ENCODE measurements around the gene SCO1.
"Not testable (repeated sequence)": the region's sequence is repeated elsewhere in the genome, so short reads cannot be mapped to it uniquely, and the experiment has no call there.

The SCO1 gene

GRCh38 chr17:10725262-10725661 lies 27.9 kb upstream of the SCO1 start:
- no peak for DNase-seq

DNA sequence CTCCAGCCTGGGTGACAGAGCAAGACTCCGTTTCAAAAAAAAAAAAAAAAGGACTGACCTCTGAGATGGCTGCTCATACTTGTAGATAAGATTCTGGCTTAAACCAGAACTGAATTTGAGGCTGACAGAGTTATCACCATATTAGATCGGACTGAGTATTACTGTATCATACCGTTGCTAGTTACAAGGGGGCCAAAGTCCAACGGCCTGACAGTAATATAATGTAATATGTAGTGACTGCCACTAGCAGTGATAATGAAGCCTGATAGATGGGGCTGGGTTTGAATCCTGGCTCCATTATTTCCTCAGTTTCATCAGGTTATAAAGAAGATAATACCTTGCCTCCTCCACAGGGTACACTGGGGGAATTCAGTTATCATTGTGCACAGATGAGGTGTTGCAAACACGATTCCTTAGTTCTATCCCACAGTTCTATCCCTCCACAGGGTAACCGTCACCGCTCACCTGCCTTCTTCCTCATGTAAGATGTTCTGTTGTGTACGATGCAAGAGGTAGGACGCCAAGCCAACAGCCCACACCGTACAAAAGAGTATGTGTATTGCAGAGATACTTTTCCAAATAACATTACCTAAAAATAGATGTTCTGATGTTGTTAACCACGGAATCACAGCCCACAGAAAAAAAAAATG lies 27.3 kb upstream of the SCO1 start:
- peak in 1 of 2 experiments; percentile 5 for DNase-seq

GRCh38 chr17:10718547-10718946 lies 21.2 kb upstream of the SCO1 start:
- DNase-seq = no peak

DNA sequence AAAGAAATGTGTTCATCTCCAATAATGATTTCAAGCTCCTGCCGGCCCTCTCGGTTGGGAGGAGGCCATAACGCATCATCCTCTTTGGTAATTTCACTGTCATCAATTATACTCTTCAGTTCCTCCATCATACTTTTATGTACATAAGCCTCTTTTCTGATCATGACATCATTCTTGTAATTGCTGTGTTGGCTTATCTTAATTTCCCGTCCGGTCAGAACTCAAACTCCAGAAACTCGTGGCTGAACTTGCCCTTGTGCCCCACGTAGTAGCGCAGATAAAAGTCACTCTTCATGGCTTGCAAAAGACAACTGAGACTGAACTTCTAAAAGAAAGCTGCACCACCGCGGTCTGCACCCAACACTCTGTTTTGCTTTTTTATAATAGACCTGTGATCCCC lies 18.9 kb upstream of the SCO1 start:
- no peak for DNase-seq

GRCh38 chr17:10713318-10713717 lies 16.0 kb upstream of the SCO1 start:
- no peak for DNase-seq

GRCh38 chr17:10705727-10706126 lies 8.4 kb upstream of the SCO1 start:
- no peak for DNase-seq

DNA sequence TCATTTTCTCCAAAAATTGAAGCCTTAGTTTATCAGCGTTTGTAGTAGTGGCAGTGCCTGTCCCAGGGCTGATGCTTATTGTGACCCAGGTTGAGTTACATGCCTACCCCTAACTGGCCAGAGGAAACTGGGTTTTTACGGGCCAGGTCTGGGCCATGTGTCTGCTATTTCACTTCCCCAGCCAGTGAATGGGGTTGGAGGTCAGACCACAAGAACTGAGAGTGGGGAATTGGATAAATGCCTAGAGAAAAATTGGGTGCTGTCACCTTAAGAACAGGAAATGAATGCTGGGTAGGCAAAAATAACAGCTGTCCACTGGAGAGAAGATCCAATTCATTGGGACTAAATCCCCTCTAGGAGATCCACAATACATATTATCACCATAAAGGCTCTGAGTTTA lies 5.2 kb upstream of the SCO1 start:
- no peak for DNase-seq

DNA sequence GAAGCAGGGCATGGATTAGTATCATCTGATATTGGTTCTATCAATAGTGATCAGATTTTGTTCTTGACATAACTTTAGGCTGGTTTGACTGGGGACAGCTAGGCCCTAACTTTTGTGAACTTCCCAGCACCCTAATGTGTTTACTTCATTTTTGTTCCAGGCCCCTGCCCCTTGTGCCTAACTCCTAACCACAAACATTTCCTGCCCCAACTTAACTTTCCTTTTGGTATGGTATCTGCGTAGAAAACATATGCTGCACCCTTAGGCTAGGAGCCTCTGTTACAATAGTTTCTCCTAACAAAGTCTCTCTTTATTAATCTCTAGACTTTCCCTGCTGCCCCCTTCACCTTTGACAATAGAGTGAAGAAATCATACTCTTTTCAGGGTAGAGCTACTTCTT lies 2.5 kb upstream of the SCO1 start:
- DNase-seq = no peak

DNA sequence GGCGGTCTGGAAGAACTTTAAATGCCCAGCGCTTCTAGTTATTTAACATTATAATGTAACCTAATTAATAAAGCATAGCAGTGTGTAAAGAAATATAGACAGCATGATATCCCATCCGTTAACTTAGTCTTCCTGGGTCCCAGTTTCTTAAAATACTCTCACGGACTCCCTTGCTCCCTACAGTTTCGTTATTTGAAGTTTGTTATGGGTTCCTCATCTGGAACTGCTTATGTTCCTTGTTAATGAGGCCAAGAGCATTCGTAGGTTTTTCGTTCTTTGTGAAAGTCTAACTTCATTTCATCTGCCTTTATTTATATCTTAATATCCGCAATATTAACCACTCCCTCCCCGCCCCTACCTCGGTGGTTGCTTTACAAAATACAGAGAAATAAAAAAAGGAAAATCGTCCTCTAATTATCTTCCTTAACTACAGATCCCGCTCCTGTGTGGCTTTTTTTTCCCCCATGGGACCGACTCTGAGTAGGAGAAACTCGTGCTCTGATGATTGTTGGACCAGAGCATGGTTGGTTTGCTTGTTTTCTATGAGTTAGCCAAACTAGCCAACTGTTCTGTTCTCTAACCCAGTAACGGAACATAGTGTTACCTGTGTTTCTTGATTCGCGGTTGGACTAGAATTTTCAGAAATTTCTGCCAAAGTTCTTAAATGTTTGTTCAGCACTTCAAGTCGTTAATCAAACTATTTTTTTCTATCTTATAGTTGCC lies 924 bp upstream of the SCO1 start:
- peak in 1 of 2 experiments; percentile 4 for DNase-seq

DNA sequence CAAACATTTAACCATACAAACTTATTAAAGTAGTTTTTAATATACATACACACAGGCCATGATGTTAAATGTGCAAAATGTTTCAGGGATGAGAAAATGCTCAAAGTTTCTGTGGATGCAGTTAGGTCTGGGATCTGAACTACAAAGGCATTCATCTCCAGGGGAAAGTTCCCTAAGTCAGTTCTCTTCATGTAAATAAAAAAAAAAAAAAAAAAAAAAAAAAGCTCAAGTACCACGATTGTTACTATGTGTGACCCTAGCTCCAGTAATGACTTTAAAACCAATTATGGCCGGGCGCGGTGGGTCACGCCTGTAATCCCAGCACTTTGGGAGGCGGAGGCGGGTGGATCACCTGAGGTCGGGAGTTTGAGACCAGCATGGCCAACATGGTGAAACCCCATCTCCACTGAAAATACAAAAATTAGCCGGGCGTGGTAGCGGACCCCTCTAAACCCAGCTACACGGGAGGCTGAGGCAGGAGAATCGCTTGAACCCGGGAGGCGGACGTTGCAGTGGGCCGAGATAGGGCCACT lies 1.4 kb downstream of the SCO1 start:
- DNase-seq = not testable (repeated sequence)

DNA sequence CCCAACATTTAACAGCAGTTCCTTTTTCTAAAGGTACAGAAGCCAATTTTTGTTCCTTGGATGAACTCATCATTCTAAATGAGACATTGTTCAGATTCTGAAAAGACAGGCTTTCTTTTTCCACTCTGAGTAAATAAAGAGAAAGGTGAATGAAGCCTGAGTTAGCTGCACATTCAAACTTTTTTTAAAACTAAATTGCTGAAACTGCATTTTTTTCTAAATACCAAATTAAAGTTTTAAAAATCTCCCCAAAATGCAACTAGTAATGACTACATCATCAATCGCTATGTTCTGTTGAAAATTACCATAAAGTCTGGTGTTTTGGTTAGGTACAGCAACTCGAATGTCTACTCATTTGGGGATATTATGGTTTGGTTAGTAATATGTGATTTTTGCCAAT lies 9.8 kb downstream of the SCO1 start:
- no peak for DNase-seq

DNA sequence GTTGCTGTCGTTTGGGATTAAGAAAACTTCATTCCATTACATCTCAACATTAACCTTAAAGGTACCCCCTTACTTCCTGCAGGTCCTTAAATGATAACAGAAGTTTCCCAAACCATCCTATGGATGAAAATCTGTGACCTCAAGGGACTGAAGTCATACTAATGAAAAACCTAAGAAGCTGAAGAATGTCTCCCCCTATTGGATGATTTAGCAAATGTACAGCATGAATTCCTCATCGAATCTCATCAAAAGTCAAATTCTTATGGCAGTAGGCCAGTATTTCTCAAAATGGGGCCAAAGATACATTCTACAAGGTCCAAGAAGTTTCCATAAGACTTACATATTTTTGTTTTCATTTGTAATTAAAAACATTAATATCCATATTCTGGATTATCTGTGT lies 13.5 kb downstream of the SCO1 start:
- peak; percentile 2 to 14 for DNase-seq

DNA sequence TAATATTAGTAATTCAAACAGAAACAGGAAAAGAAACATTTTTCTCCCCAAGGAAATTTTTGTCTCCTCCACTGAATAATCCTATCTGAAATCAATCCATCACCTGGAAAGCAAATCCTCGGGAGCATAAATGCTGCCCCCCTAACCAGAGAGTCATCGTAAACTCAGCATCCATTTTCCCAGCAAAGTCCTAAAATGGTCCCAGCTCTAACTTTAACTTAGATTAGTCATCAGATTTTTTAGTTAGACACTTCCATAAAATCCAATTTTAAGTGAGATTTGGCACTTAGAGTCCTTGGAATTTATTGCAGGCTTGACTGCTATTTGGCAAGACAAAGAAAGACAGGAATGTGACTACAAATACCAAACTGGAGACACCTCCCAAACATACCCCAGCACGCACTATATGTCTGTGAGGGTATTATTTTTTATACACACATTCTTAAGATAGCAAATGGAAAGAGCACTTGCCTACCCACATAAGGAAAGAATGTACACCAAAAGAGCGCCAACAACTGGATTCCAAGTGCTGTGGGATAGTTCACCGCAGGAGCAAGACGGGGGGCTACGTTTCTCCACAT lies 15.4 kb downstream of the SCO1 start:
- no peak for DNase-seq

GRCh38 chr17:10674704-10675103 lies 22.6 kb downstream of the SCO1 start:
- DNase-seq = no peak

DNA sequence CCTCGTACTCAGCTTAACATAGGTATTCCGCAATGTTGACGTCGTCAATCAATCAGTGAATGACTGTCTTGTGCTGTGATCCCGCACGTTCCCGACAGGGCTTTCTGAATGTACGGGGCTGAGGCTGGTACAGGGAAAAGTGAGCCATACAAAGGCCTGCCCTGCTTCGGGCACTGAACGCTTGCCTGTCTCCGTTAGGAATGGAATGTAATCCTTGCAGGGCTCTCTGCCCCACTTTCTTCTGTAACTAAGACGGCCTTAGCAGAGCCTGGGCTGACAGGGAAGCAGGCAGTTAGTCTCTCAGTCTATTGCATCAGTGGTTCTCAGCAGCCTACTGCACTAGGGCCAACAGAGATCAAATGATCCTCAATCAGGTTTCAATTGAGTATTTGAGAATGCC lies 24.0 kb downstream of the SCO1 start:
- no peak for DNase-seq

DNA sequence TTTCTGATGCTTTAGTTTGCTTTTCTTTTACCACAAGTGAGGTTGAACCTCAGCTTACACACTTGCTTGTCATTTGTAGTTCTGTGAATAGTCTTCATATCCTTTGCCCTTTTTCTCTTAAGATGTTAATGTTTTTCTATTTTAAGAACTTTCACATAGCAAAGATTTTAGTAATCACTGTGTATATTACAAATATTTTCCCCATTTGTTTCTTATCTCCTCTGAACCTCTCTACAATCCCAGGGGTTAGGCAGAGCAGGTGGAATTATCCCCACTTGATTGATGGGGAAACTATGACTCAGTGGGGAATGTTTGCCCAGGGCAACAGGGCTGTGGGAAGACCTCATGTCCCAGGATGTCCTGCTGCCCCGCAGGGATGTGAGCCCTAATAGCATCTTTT lies 28.6 kb downstream of the SCO1 start:
- DNase-seq = no peak

DNA sequence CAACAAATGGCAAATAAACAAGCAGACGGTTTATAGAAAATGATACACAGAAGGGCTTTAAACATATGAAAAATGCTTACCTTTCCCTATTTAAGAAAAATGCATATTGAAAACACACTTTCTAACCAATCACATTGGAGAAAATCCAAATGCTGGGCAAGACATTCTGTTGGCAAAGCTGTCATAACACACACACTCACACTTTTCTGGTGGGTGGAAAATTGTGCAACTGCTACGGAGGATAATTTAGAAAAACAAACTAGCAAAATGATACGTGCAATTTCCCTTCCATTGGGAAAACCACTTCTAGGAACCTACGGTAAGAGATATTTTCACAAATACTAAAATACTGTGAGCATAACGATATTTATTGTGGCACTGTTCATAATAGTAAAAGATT lies 30.4 kb downstream of the SCO1 start:
- no peak for DNase-seq

GRCh38 chr17:10664571-10664970 lies 32.8 kb downstream of the SCO1 start:
- no peak for DNase-seq

DNA sequence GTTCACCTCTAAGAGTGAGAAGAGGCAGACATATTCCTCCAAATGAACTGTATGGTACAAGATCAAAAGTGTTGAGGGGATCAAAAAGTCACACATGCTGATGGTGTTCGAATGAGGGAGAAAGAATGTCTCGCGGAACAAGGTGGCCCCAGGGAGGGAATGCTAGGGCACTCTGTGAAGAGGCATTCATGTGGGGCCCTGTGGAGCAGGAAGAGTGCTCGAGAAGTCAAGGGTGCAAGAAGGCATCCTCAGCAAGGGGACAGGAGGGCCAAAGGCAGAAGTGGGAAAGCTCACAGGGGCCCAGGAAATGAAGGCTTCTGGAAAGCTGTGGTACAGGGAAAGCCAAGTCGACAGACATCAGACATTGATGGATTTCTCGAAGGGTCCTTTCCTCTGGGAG lies 34.1 kb downstream of the SCO1 start:
- DNase-seq = no peak

DNA sequence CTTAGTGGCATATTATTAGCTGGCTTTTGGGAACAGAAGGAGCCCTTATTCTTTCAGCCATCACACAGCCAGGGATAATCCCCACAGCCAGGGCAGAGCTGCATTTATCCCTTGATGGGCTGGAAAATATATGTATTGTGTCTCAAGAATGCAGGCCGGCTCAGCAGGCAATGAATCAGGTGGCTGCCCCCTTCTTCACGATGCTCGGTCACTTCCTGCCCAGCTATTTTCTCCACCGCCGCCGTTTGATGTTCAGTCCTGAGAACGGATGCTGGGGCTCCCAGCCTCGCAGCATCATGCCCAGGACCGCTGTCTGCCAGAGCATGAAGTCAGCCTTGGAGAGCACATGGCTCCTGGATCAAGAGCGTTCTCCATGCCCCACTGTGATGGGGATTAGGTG lies 35.9 kb downstream of the SCO1 start:
- DNase-seq = no peak

- no peak for DNase-seq
Observed at GRCh38 chr17:10657879-10658278, 39.5 kb downstream of the SCO1 start.

GRCh38 chr17:10657148-10657547 lies 40.2 kb downstream of the SCO1 start, which contains the start of gene MYH3:
MYH3 (minus strand) TSS chr17:10657309; CDS start chr17:10655064, 2,245 bp downstream.
- no peak for DNase-seq

GRCh38 chr17:10653987-10654386 lies 43.3 kb downstream of the SCO1 start:
- no peak for DNase-seq

DNA sequence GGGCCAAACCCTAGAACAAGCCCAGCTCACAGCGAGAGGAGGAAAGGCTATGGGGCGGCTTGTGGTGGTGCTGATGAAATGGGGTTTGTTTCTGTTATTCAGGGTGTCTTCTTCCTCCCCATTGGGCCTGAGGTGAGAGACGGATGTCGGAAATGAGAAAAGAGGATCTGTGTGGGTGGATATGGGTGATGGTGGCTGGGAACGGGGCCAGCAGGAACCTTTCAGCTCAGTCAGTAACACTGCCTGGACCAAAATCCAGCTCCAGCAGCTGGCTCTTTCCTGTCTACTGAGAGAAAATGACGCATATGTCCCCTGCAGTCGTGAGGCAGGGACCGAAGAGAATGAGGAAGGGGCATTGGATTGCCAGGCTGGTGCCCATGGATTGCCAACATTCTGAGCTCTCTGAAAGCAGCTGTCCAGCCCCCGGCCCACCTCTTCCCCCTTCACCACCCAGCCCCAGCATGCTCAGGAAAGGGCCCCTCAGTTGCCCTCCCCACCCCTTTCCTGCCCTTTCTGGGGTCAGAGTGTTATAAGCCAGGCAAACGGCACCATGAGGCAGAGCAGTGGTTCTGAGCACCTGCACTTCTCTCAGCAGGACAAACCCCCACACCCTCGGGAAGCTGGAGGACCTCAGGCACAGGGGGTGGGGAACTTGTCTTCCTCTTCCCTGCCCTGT lies 44.2 kb downstream of the SCO1 start:
- no peak for DNase-seq

All from NCI-H526 (cell line).